ENCODE results near the gene NEMP1.

DNA sequence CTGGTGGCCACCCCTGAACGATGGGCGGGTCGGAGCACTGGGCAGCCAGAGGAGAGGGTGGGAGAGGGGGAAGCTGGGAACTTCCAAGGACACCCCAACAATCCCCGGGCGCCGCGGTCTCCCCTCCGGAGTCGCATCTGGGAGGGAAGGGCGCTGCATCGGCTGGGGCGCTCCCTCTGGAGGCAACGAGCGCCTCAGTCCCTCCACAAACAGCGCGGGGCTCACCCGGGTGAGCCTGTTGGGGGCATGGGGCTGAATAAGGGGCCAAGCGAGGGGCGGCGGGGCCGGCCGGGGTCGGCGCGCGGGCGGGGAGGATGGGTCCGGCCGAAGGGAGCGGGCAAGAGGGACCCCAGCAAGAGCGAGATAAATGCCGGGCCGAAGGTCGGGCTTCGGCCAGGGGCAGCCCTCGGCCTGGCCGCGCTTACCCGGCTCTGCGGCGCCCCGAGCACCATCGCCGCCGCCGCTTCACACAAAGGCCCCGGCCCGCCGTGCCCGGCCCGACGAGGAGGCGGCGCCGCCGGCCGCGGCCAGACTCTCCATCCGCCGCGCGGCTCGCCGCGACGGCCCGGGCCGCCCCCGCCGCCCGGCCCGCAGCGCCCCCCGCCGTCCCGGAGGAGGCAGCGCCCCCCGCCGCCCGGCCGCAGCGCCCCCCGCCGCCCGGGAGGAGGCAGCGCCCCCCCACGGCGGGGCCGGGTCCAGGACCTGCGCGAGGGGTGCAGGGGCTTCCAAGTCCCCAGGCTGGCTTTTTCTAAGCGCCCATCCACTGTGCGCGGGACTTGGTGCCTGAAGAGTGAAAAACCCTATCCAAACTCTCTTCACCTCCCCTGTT lies 72.4 kb downstream of the NEMP1 start, which contains the start of gene ZBTB39:
- TF ChIP-seq, protein P1, sequence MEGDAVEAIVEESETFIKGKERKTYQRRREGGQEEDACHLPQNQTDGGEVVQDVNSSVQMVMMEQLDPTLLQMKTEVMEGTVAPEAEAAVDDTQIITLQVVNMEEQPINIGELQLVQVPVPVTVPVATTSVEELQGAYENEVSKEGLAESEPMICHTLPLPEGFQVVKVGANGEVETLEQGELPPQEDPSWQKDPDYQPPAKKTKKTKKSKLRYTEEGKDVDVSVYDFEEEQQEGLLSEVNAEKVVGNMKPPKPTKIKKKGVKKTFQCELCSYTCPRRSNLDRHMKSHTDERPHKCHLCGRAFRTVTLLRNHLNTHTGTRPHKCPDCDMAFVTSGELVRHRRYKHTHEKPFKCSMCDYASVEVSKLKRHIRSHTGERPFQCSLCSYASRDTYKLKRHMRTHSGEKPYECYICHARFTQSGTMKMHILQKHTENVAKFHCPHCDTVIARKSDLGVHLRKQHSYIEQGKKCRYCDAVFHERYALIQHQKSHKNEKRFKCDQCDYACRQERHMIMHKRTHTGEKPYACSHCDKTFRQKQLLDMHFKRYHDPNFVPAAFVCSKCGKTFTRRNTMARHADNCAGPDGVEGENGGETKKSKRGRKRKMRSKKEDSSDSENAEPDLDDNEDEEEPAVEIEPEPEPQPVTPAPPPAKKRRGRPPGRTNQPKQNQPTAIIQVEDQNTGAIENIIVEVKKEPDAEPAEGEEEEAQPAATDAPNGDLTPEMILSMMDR (IDR thresholded peaks at IDR 0.05) = no peak
- no peak for TF ChIP-seq POLR2A (IDR thresholded peaks at IDR 0.05)
